ENCODE results near the gene NUP93. TPM values are rescaled to one million over a fixed set of nuclear protein-coding genes. Genes with fewer than 3 reads are reported as not detected.

Gene NUP93
- total RNA-seq, 1 donor, result 60.9 TPM

DNA sequence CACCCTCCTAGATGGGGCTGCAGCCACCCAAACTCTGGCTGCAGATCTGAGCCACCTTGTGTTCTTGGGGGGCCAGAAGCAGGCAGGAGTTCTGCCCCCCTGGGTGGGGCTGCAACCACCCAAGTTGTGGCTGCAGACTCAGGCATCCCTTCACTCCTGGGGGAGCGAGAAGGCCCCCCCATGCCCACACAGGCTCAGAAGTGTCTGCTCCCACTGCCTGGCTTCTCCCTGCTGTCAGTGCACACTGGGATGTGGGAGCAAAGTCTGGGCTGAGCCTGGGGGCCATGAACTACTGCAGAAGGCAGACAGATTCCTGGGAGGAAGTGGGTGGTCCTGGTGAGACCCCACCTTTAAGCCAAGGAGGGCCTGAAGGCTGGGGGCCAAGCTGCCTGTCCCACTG, 34.7 kb upstream of the NUP93 start:
- TF ChIP-seq CTCF (IDR thresholded peaks at IDR 0.05; ENCODE audit: insufficient read depth, low read depth, low read length), result no peak
- no peak for DNase-seq (ENCODE audit: low read depth)
- no peak overlapping the region for H3K4me3 ChIP-seq (ENCODE audit: low read depth, low read length)

- no peak overlapping the region for H3K4me3 ChIP-seq (ENCODE audit: low read depth, low read length)
- TF ChIP-seq CTCF (IDR thresholded peaks at IDR 0.05; ENCODE audit: insufficient read depth, low read depth, low read length), result no peak
- no peak for DNase-seq (ENCODE audit: low read depth)
Measured at GRCh38 chr16:56697456-56698155, 32.3 kb upstream of the NUP93 start.

- peak; percentile 43 for DNase-seq (ENCODE audit: low read depth)
- no peak overlapping the region for H3K4me3 ChIP-seq (ENCODE audit: low read depth, low read length)
- TF ChIP-seq CTCF (IDR thresholded peaks at IDR 0.05; ENCODE audit: insufficient read depth, low read depth, low read length), result no peak
Measured at GRCh38 chr16:56700195-56700594, 29.7 kb upstream of the NUP93 start.

DNA sequence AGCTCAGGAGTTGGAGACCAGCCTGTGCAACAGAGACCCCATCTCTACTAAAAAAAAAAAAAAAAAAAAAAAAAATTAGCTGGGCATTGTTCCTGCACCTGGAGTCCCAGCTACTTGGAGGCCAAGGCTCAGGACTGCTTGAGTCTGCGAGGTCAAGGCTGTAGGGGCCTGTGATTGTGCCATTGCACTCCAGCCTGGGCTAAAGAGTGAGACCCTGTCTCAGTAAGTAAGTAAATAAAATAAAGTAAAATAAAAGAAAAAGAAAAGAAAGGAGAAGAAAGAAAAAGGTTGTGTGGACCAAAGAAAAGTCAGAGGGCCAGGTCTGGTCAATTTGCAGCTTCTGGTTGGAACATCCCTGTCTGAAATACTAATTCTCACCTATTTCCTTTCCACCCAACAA, 29.3 kb upstream of the NUP93 start:
- no peak for TF ChIP-seq CTCF (IDR thresholded peaks at IDR 0.05; ENCODE audit: insufficient read depth, low read depth, low read length)
- no peak for DNase-seq (ENCODE audit: low read depth)
- no peak overlapping the region for H3K4me3 ChIP-seq (ENCODE audit: low read depth, low read length)

DNA sequence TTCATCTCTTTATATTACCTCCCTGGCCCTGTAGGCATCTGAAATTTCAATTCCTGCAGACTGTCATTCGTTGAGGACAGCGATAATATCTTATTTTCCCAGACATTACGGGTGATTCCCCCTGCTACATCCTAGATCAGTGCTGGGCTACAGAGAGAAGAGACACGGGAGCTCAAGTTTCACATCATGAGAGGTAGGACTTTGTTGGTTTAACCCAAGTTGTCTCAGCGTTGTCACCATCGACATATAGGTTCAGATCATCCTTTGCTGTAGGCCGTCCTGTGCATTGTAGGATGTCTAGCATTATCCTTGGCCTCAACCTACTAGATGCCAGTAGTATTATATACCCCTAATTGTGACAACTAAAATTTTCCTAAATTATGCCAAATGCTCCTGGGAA, 28.4 kb upstream of the NUP93 start:
- H3K4me3 ChIP-seq (ENCODE audit: low read depth, low read length), result no peak overlapping the region
- DNase-seq (ENCODE audit: low read depth), result no peak
- TF ChIP-seq CTCF (IDR thresholded peaks at IDR 0.05; ENCODE audit: insufficient read depth, low read depth, low read length), result no peak

GRCh38 chr16:56702836-56703235, 27.1 kb upstream of the NUP93 start:
- no peak overlapping the region for H3K4me3 ChIP-seq (ENCODE audit: low read depth, low read length)
- no peak for DNase-seq (ENCODE audit: low read depth)
- TF ChIP-seq CTCF (IDR thresholded peaks at IDR 0.05; ENCODE audit: insufficient read depth, low read depth, low read length), result no peak
